H9 (cell line): ENCODE measurements around the gene ZNF644. TPM values are rescaled to one million over a fixed set of nuclear protein-coding genes. Genes with fewer than 3 reads are reported as not detected.
"Not testable (repeated sequence)": the region's sequence is repeated elsewhere in the genome, so short reads cannot be mapped to it uniquely, and the experiment has no call there.

ENCODE experiments used
- DNase-seq: peaks from one replicate; pipeline ENCODE4 v3.0.0-alpha.2; 2017
- H2AFZ ChIP-seq: one replicate; pipeline ENCODE4 v1.6.1; 2013; ENCODE audit warnings: mild to moderate bottlenecking, low read length, control low read depth, moderate library complexity
- H2AK5ac ChIP-seq: 2 replicates; pipeline ENCODE4 v1.6.1; 2013; ENCODE audit warnings: low read length, control low read depth, mixed read lengths; ENCODE audit not compliant: insufficient read length
- H2BK120ac ChIP-seq: one replicate; pipeline ENCODE4 v1.6.1; 2013; ENCODE audit warnings: low read depth, mild to moderate bottlenecking, low read length, control low read depth, inconsistent platforms; ENCODE audit not compliant: poor library complexity, severe bottlenecking
- H2BK12ac ChIP-seq: 2 replicates; pipeline ENCODE4 v1.6.1; 2013; ENCODE audit warnings: low read length, control low read depth, mixed read lengths, low read depth; ENCODE audit not compliant: insufficient read length
- H2BK15ac ChIP-seq: 2 replicates; pipeline ENCODE4 v1.6.1; 2013; ENCODE audit warnings: low read depth, low read length, control low read depth
- H2BK20ac ChIP-seq: one replicate; pipeline ENCODE4 v1.6.1; 2013; ENCODE audit warnings: low read depth, mild to moderate bottlenecking, low read length, control low read depth, inconsistent platforms; ENCODE audit not compliant: poor library complexity, severe bottlenecking
- H2BK5ac ChIP-seq: 2 replicates; pipeline ENCODE4 v1.6.1; 2013; ENCODE audit warnings: low read length, control low read depth, mixed read lengths; ENCODE audit not compliant: insufficient read length
- H3K14ac ChIP-seq: 2 replicates; pipeline ENCODE4 v1.6.1; 2013; ENCODE audit warnings: low read length, control low read depth; ENCODE audit not compliant: insufficient read depth
- H3K18ac ChIP-seq: 2 replicates; pipeline ENCODE4 v1.6.1; 2013; ENCODE audit warnings: low read depth, mild to moderate bottlenecking, mixed read lengths, low read length, control low read depth; ENCODE audit not compliant: insufficient read length
- H3K23ac ChIP-seq: 2 replicates; pipeline ENCODE4 v1.6.1; 2013; ENCODE audit warnings: low read length, control low read depth, mixed read lengths, low read depth; ENCODE audit not compliant: insufficient read length
- H3K23me2 ChIP-seq: 2 replicates; pipeline ENCODE4 v1.6.1; 2013; ENCODE audit warnings: low read depth, mild to moderate bottlenecking, mixed read lengths, low read length, control low read depth; ENCODE audit not compliant: insufficient read length, poor library complexity, severe bottlenecking
- H3K27ac ChIP-seq: 2 replicates; pipeline ENCODE4 v1.5.1; 2013; ENCODE audit warnings: low read length, control low read depth, mixed read lengths, low read depth; ENCODE audit not compliant: insufficient read length
- H3K27me3 ChIP-seq: 2 replicates; pipeline ENCODE4 v1.6.1; 2013; ENCODE audit warnings: low read length, control low read depth, inconsistent platforms; ENCODE audit not compliant: insufficient read depth
- H3K4ac ChIP-seq: 2 replicates; pipeline ENCODE4 v1.6.1; 2013; ENCODE audit warnings: low read depth, mild to moderate bottlenecking, control low read depth, inconsistent platforms, low read length, moderate library complexity
- H3K4me1 ChIP-seq: 2 replicates; pipeline ENCODE4 v1.6.1; 2013; ENCODE audit warnings: low read length, control low read depth, inconsistent platforms; ENCODE audit not compliant: insufficient read depth
- H3K4me2 ChIP-seq: 2 replicates; pipeline ENCODE4 v1.6.1; 2013; ENCODE audit warnings: low read length, control low read depth, mixed read lengths; ENCODE audit not compliant: insufficient read length, insufficient read depth
- H3K56ac ChIP-seq: 2 replicates; pipeline ENCODE4 v1.6.1; 2013; ENCODE audit warnings: low read depth, mild to moderate bottlenecking, mixed read lengths, low read length, control low read depth; ENCODE audit not compliant: insufficient read length
- H3K79me1 ChIP-seq: 2 replicates; pipeline ENCODE4 v1.6.1; 2013; ENCODE audit warnings: low read depth, mild to moderate bottlenecking, moderate library complexity, low read length, control low read depth, inconsistent platforms; ENCODE audit not compliant: insufficient read depth, poor library complexity, severe bottlenecking
- H3K79me2 ChIP-seq: 2 replicates; pipeline ENCODE4 v1.6.1; 2013; ENCODE audit warnings: low read length, control low read depth, inconsistent platforms; ENCODE audit not compliant: insufficient read depth
- H3K9ac ChIP-seq: 2 replicates; pipeline ENCODE4 v1.6.1; 2013; ENCODE audit warnings: low read length, control low read depth, mixed read lengths; ENCODE audit not compliant: insufficient read length; ENCODE audit errors: extremely low read depth
- H3K9me3 ChIP-seq: one replicate; pipeline ENCODE4 v1.6.1; 2013; ENCODE audit warnings: low read depth, low read length, inconsistent platforms; ENCODE audit not compliant: control insufficient read depth
- H3T11ph ChIP-seq: one replicate; pipeline ENCODE4 v1.6.1; 2013; ENCODE audit warnings: mild to moderate bottlenecking, low read length, control low read depth, inconsistent platforms
- H4K20me1 ChIP-seq: one replicate; pipeline ENCODE4 v1.6.1; 2013; ENCODE audit not compliant: control insufficient read depth, insufficient read length, insufficient read depth
- H4K5ac ChIP-seq: 2 replicates; pipeline ENCODE4 v1.6.1; 2013; ENCODE audit warnings: low read depth, mild to moderate bottlenecking, mixed read lengths, low read length, control low read depth; ENCODE audit not compliant: insufficient read length
- H4K8ac ChIP-seq: replicated peaks from 2 replicates; pipeline ENCODE4 v1.6.1; 2013; ENCODE audit warnings: low read length, control low read depth, mixed read lengths, low read depth; ENCODE audit not compliant: insufficient read length
- H4K91ac ChIP-seq: 2 replicates; pipeline ENCODE4 v1.6.1; 2013; ENCODE audit warnings: low read depth, mild to moderate bottlenecking, moderate library complexity, mixed read lengths, low read length, control low read depth; ENCODE audit not compliant: insufficient read length
- H3K27ac Mint-ChIP-seq, 3 experiments: 2 replicates in 2 of 3; 3 replicates in 1 of 3; pipeline ENCODE4 v1.8.0; 2020 to 2021; ENCODE audit warnings: mixed read lengths in 3 of 3, mild to moderate bottlenecking in 1 of 3, moderate library complexity in 1 of 3
- H3K27me3 Mint-ChIP-seq: 2 replicates; pipeline ENCODE4 v1.8.0; 2021; ENCODE audit warnings: low read depth, mild to moderate bottlenecking, moderate library complexity, mixed read lengths
- H3K36me3 Mint-ChIP-seq, 3 experiments: 2 replicates in 2 of 3; 3 replicates in 1 of 3; pipeline ENCODE4 v1.8.0; 2020 to 2021; ENCODE audit warnings: low read depth in 3 of 3, mixed read lengths in 3 of 3; ENCODE audit not compliant: insufficient read depth in 1 of 3
- H3K4me1 Mint-ChIP-seq, 2 experiments: 2 replicates each; pipeline ENCODE4 v1.8.0; 2020; ENCODE audit warnings: mixed read lengths in 2 of 2
- H3K4me3 Mint-ChIP-seq, 2 experiments: 2 replicates in 1 of 2; 3 replicates in 1 of 2; pipeline ENCODE4 v1.8.0; 2020 to 2021; ENCODE audit warnings: mild to moderate bottlenecking in 2 of 2, mixed read lengths in 2 of 2, moderate library complexity in 1 of 2
- H3K9me3 Mint-ChIP-seq, 2 experiments: 2 replicates in 1 of 2; 3 replicates in 1 of 2; pipeline ENCODE4 v1.8.0; 2020; ENCODE audit warnings: mild to moderate bottlenecking in 2 of 2, mixed read lengths in 2 of 2, moderate library complexity in 1 of 2
- WGBS: extraction: QIAGEN DNeasy Blood & Tissue Kit; methylation state at CpG from one replicate; pipeline ENCODE4 v1.1.7; 2013; ENCODE audit warnings: missing lambda C conversion rate, low lambda C conversion rate, mixed read lengths; ENCODE audit not compliant: insufficient read length; ENCODE audit errors: extremely low coverage; 5-methylcytosine and 5-hydroxymethylcytosine counted together
- total RNA-seq: library from RNA; stranded (reverse); gene quantifications from 2 replicates; pipeline ENCODE4 v1.2.1, GENCODE V29; 2021
- TF ChIP-seq, protein P1 (sequence below): fragments of 200-600 bp; sonication (generic); conservative IDR thresholded peaks from 3 replicates; pipeline ENCODE4 v1.8.0; 2021; ENCODE audit warnings: antibody characterized with exemption, mild to moderate bottlenecking

Gene ZNF644
- total RNA-seq, 1 experiment from 2014 or later = 78.9 TPM

DNA sequence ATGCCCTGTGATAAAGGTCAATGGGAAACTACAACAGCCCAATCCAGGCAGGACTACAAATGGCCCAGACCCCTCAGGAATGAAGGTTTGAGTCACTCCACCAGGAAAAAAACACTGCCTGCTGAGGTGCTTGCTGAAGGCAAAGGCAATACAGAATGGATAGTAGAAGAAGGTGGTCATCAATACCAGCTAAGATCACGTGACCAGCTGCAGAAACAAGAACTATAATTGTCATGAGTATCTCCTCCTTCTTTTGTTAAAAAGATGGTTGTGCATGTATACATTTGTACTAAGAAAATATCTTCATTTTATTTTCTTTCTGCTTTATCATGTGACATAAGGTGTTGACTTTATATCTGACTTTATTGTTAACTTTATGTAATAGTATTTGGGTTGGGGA, 23.4 kb upstream of the ZNF644 start:
- Mint-ChIP-seq H3K4me1 (peaks cover 3 to 4% of the 10 kb centered on the region in 2 experiments), H3K27ac (no peak overlapping the region), H3K4me3 (no peak overlapping the region), H3K27me3 (no peaks in the 10 kb centered on the region; the same call in none of the 2 replicates), H3K9me3 (peaks cover 19 to 21% of the 10 kb centered on the region in 2 experiments), H3K36me3 (peaks cover 8 to 13% (median 9%) of the 10 kb centered on the region in 3 experiments; a peak in 5 of 7 replicates)
- Histone ChIP-seq H4K20me1 (no peaks in the 10 kb centered on the region), H3K79me1 (no peaks in the 10 kb centered on the region), H3K79me2 (no peaks in the 10 kb centered on the region), H2BK20ac (no peak overlapping the region), H2AFZ (no peak overlapping the region), H3K14ac (no peak overlapping the region), H2BK12ac (no peak overlapping the region), H3K4me2 (no peak overlapping the region), H2AK5ac (no peak overlapping the region), H4K91ac (no peak overlapping the region), H2BK120ac (no peak overlapping the region), H4K5ac (no peak overlapping the region), H3K4ac (no peak overlapping the region), H2BK5ac (no peak overlapping the region), H3K4me1 (no peaks in the 10 kb centered on the region), H3K9ac (no peak overlapping the region), H2BK15ac (no peak overlapping the region), H4K8ac (no peak overlapping the region), H3K23ac (no peak overlapping the region), H3K18ac (no peak overlapping the region), H3K23me2 (no peaks in the 10 kb centered on the region), H3T11ph (no peak overlapping the region), H3K27ac (no peak overlapping the region), H3K27me3 (no peaks in the 10 kb centered on the region), H3K9me3 (no peaks in the 10 kb centered on the region), H3K56ac (no peak overlapping the region)
- DNase-seq = no peak
- WGBS = no CpG with 5 or more reads among the region's 1 CpG
- TF ChIP-seq, protein P1, sequence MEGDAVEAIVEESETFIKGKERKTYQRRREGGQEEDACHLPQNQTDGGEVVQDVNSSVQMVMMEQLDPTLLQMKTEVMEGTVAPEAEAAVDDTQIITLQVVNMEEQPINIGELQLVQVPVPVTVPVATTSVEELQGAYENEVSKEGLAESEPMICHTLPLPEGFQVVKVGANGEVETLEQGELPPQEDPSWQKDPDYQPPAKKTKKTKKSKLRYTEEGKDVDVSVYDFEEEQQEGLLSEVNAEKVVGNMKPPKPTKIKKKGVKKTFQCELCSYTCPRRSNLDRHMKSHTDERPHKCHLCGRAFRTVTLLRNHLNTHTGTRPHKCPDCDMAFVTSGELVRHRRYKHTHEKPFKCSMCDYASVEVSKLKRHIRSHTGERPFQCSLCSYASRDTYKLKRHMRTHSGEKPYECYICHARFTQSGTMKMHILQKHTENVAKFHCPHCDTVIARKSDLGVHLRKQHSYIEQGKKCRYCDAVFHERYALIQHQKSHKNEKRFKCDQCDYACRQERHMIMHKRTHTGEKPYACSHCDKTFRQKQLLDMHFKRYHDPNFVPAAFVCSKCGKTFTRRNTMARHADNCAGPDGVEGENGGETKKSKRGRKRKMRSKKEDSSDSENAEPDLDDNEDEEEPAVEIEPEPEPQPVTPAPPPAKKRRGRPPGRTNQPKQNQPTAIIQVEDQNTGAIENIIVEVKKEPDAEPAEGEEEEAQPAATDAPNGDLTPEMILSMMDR = no peak

DNA sequence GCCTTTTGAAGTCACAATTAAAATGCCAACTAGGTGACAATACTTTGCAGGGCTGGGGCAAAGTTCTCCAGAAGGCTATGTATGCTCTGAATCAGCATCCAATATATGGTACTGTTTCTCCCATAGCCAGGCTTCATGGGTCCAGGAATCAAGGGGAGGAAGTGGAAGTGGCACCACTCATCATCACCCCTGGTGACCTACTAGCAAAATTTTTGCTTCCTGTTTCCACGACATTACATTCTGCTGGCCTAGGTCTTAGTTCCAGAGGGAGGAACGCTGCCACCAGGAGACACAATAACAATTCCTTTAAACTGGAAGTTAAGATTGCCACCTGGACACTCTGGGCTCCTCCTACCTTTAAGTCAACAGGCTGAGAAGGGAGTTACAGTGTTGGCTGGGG, 22.9 kb upstream of the ZNF644 start:
- H4K8ac ChIP-seq, H3K4me1 Mint-ChIP-seq, H3K23ac ChIP-seq, H4K5ac ChIP-seq, H3K4me2 ChIP-seq, H3K9me3 ChIP-seq, H2BK12ac ChIP-seq, DNase-seq, H3K4ac ChIP-seq, H4K91ac ChIP-seq, H3T11ph ChIP-seq, H3K27ac Mint-ChIP-seq, H3K27me3 Mint-ChIP-seq, H2BK20ac ChIP-seq, H3K79me2 ChIP-seq, H3K56ac ChIP-seq, H3K27me3 ChIP-seq, H3K79me1 ChIP-seq, H2AFZ ChIP-seq, H3K14ac ChIP-seq, H2BK120ac ChIP-seq, H3K27ac ChIP-seq, H3K18ac ChIP-seq, H4K20me1 ChIP-seq, H3K23me2 ChIP-seq, H3K4me3 Mint-ChIP-seq, H3K9ac ChIP-seq, H2BK5ac ChIP-seq, H2BK15ac ChIP-seq, H2AK5ac ChIP-seq, H3K4me1 ChIP-seq: not testable (repeated sequence)
- no CpG with 5 or more reads among the region's 2 CpGs for WGBS
- Mint-ChIP-seq H3K9me3 (peaks cover 22 to 23% of the 10 kb centered on the region in 2 experiments), H3K36me3 (peaks cover 9 to 15% (median 10%) of the 10 kb centered on the region in 3 experiments; a peak in 6 of 7 replicates)
